ENCODE measurements around the gene TGFBRAP1.
"Not testable (repeated sequence)": the region's sequence is repeated elsewhere in the genome, so short reads cannot be mapped to it uniquely, and the experiment has no call there.

TGFBRAP1 gene

GRCh38 chr2:105344704-105345345 lies 15.3 kb upstream of the TGFBRAP1 start:
- no peak for DNase-seq (ENCODE audit: low read depth)

GRCh38 chr2:105339414-105339813 lies 9.9 kb upstream of the TGFBRAP1 start:
- DNase-seq (ENCODE audit: low read depth) = no peak

- no peak for DNase-seq (ENCODE audit: low read depth)
Measured at GRCh38 chr2:105338020-105338385, 8.5 kb upstream of the TGFBRAP1 start.

GRCh38 chr2:105337122-105338019 lies 7.8 kb upstream of the TGFBRAP1 start, which contains the start of gene C2orf49:
Gene C2orf49, plus strand, starts transcription at chr2:105337540. Its CDS starts 48 bp downstream, at chr2:105337588.
- peak; percentile 81 for DNase-seq (ENCODE audit: low read depth)

GRCh38 chr2:105336786-105337121 lies 7.2 kb upstream of the TGFBRAP1 start:
- DNase-seq (ENCODE audit: low read depth) = no peak

GRCh38 chr2:105335469-105335868 lies 5.9 kb upstream of the TGFBRAP1 start:
- DNase-seq (ENCODE audit: low read depth) = no peak

- DNase-seq (ENCODE audit: low read depth) = no peak
Measured at GRCh38 chr2:105334211-105334610, 4.7 kb upstream of the TGFBRAP1 start.

- no peak for DNase-seq (ENCODE audit: low read depth)
Measured at GRCh38 chr2:105330681-105331375, 1.3 kb upstream of the TGFBRAP1 start.

GRCh38 chr2:105329197-105329554 lies 359 bp downstream of the TGFBRAP1 start:
- DNase-seq (ENCODE audit: low read depth) = no peak

- no peak for DNase-seq (ENCODE audit: low read depth)
Measured at GRCh38 chr2:105328281-105329196, 996 bp downstream of the TGFBRAP1 start.

GRCh38 chr2:105327690-105328089 lies 1.8 kb downstream of the TGFBRAP1 start:
- no peak for DNase-seq (ENCODE audit: low read depth)

- not testable (repeated sequence) for DNase-seq (ENCODE audit: low read depth)
Measured at GRCh38 chr2:105327271-105327670, 2.3 kb downstream of the TGFBRAP1 start.

GRCh38 chr2:105325389-105325963 lies 4.1 kb downstream of the TGFBRAP1 start:
- no peak for DNase-seq (ENCODE audit: low read depth)

- DNase-seq (ENCODE audit: low read depth) = no peak
Measured at GRCh38 chr2:105324732-105325131, 4.8 kb downstream of the TGFBRAP1 start.

GRCh38 chr2:105324101-105324500 lies 5.4 kb downstream of the TGFBRAP1 start:
- no peak for DNase-seq (ENCODE audit: low read depth)

GRCh38 chr2:105323111-105323510 lies 6.4 kb downstream of the TGFBRAP1 start:
- no peak for DNase-seq (ENCODE audit: low read depth)

GRCh38 chr2:105321875-105322646 lies 7.5 kb downstream of the TGFBRAP1 start:
- DNase-seq (ENCODE audit: low read depth) = no peak

GRCh38 chr2:105320651-105321215 lies 8.8 kb downstream of the TGFBRAP1 start:
- DNase-seq (ENCODE audit: low read depth) = no peak

GRCh38 chr2:105317937-105318336 lies 11.6 kb downstream of the TGFBRAP1 start:
- no peak for DNase-seq (ENCODE audit: low read depth)

- DNase-seq (ENCODE audit: low read depth) = no peak
Measured at GRCh38 chr2:105315314-105315713, 14.2 kb downstream of the TGFBRAP1 start.
